GM13976 (cell line): ENCODE data around the gene ATP8A1.

Experiments
- DNase-seq: peaks from one replicate; pipeline ENCODE4 v3.0.0; 2012; ENCODE audit warnings: low spot score
- in situ Hi-C: fragments of 300-500 bp; cut with MboI; formaldehyde crosslinking; loops from one replicate; pipeline ENCODE4 v1.12.0; 2022; ENCODE audit warnings: low sequenced_read_pairs, mixed read lengths, inconsistent platforms; ENCODE audit not compliant: unreplicated experiment
- TF ChIP-seq, protein P1 (sequence below): IDR thresholded peaks from 2 replicates; pipeline ENCODE4 v1.5.1; 2012; ENCODE audit warnings: borderline replicate concordance, mild to moderate bottlenecking; ENCODE audit not compliant: insufficient read depth; ENCODE audit errors: extremely low read depth, missing control alignments, control extremely low read depth

Gene ATP8A1

DNA sequence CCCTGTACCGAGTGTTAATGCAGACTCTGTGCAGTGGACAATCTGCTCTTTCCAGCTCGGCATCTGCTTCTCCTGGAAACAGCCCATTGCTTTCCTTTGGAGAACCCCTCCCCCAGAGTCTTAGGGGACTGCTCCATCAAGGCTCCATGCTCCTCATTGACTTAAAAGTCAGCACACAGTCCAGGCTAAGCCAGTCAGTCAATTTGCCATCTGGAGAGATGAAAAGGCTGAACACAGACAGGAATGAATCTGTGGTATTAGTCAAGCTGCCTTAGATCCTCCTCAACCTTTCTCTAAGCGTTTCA is 20.3 kb downstream of the ATP8A1 start:
- no peak for DNase-seq
- in situ Hi-C loops: no loop called here
- TF ChIP-seq, protein P1, sequence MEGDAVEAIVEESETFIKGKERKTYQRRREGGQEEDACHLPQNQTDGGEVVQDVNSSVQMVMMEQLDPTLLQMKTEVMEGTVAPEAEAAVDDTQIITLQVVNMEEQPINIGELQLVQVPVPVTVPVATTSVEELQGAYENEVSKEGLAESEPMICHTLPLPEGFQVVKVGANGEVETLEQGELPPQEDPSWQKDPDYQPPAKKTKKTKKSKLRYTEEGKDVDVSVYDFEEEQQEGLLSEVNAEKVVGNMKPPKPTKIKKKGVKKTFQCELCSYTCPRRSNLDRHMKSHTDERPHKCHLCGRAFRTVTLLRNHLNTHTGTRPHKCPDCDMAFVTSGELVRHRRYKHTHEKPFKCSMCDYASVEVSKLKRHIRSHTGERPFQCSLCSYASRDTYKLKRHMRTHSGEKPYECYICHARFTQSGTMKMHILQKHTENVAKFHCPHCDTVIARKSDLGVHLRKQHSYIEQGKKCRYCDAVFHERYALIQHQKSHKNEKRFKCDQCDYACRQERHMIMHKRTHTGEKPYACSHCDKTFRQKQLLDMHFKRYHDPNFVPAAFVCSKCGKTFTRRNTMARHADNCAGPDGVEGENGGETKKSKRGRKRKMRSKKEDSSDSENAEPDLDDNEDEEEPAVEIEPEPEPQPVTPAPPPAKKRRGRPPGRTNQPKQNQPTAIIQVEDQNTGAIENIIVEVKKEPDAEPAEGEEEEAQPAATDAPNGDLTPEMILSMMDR: no peak

DNA sequence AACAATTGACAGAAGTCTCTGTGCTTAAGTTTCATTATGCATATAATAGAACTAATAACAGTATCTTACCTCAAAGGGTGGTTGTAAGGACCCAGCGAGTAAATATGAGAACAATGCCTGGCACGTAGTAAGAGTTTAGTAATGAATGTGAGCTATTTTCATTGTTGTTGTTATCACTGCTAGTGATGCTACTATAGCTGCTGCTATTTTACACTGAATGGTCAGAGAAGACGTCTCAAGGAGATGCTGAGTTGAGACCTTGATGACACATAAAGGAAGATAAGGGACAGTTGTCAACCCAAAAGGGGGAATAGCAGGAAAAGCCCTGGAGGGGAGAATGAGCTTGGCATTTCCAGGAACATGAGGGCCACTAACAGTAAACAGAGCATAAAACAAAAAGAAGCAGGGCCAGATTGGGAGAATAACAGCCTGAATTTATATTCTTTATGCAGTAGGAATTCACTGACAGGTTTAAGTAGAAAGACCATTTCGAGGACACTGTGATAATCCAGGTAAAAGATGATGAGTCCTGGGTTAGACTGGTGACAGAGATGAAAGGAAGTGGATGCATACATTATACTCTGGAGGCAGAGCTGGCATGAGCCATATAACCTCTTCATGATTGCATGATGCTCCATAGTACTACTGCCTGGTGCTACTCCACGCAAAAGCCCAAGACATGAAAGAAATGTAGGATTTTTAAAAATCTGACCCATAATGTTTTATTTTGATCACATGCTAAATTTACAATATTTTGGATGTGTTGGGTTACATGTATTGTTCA is 23.1 kb downstream of the ATP8A1 start:
- TF ChIP-seq, protein P1: no peak
- in situ Hi-C loops: no loop called here
- no peak for DNase-seq

DNA sequence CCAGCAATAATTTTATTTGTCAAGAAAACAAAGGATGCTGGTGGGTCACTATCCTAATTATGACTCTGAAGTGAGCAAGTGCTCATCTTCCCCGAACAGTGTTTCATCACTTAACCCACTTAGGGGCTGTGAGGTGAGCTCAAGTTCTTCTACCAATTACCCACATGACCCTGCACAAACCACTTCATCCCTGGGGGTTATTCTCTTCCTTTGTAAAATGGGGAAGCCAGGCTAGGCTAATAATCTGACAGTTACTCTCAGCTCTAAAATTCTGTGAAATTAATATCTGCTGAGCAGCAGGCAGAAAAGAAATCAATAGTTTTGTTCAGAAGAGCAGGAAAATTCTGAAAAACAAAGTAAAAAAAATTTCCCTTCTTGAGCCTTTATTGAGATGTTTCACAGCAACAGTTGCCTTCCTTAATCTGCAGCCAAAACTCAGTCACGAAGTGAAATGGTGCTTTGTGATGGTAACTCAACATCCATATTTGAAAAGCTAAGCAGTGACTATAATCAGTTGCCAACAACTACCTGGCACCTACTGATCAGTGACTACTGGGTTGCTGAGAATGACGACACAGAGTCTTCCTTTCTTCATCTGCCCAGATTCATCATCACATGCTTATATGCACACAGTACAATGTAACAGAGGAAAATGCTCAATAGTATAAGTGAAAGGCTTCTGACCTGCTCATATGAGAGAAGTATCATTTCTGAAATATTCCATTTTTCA is 24.1 kb downstream of the ATP8A1 start:
- DNase-seq: no peak
- in situ Hi-C loops: no loop called here
- TF ChIP-seq, protein P1: no peak

DNA sequence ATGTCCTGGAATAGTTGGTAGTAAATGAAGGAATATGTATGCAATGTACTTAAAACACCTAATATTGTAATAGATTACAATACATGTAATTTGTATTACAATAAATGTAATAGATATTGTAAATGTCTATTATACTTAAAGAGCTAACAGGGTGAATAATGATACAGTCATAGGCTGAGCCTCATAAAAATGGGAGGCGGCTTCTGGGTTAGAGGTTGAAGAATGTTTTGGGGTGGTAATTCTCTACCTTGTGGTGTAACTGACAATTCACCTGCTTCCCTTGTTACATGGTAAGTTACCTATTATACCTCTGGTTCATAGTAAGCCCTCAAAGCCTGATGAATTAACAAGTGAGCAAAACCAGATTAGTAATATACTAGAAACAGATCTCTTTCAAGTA is 26.0 kb downstream of the ATP8A1 start:
- DNase-seq: no peak
- TF ChIP-seq, protein P1: no peak
- in situ Hi-C loops: no loop called here

DNA sequence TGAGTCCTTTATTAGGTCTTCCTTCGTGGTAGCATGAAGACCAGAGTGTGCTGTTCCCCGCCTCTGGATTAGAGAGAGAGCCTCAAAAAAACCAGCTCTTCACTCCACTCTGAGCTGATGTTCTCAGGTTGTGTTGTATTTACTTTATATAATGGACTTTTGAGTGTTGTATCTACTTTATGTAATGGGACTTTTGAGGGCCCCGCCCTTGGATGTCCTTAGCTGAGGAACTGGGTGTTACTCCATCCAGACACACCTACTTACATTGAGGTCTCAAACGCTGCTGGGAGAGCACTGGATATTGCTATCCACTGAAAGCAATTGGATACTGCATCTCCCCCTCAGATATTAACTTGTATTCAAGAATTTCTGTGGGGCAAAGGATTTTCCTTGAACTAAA is 28.2 kb downstream of the ATP8A1 start:
- TF ChIP-seq, protein P1: no peak
- in situ Hi-C loops: no loop called here
- no peak for DNase-seq

DNA sequence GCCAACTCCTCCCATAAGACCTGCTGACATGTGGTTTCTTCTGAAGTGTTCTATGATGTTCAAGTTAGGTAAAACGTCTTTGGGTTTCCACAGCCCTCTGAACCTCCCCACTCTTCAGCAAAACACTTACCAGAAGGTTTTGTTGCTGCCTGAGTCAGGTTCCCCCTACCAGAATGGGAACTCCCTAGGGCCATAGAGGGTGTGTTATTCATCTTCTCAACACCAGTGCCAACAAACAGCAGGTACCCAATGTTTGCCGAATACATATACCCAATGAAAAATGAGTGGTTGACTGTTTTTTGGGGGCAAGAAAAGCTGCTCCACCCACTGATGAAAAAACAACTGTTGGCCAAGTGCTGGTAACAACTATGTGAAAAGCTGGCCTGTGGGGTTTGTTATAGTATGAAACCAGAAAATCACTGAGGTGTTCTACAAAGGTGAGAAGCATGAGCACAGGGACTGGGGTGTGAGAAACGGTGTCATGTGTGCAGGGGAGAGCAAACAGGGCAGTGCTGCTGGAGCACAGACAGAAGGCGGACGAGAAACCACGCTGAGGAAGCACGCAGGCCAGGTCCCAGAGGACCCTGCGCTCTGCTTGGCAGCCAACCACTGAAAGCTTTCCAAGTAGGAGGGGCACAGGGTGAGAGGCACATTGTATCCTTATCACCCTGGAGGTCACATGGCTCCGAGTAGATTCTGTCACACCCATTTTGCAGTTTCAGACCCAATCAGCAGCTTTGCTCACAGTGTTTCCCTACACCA is 28.8 kb downstream of the ATP8A1 start:
- DNase-seq: peak; percentile 35
- TF ChIP-seq, protein P1: no peak
- in situ Hi-C loops: no loop called here
